GM10266 (cell line): ENCODE measurements around the gene TOR2A.

Experiments used
- DNase-seq: peaks from one replicate; pipeline ENCODE4 v3.0.0; 2012; ENCODE audit errors: extremely low spot score
- CTCF ChIP-seq: IDR thresholded peaks from 2 replicates; pipeline ENCODE4 v1.5.1; 2012; ENCODE audit warnings: mild to moderate bottlenecking, low read depth; ENCODE audit not compliant: control insufficient read depth, insufficient read depth; ENCODE audit errors: missing control alignments

Gene TOR2A

GRCh38 chr9:127756233-127756632 is 21.1 kb upstream of the TOR2A start:
- DNase-seq = no peak
- no peak for TF ChIP-seq CTCF

GRCh38 chr9:127755061-127756060 is 20.3 kb upstream of the TOR2A start:
- no peak for TF ChIP-seq CTCF
- no peak for DNase-seq

GRCh38 chr9:127754099-127755060 is 19.3 kb upstream of the TOR2A start:
- no peak for TF ChIP-seq CTCF
- no peak for DNase-seq

GRCh38 chr9:127753622-127754021 is 18.5 kb upstream of the TOR2A start:
- DNase-seq = no peak
- no peak for TF ChIP-seq CTCF

GRCh38 chr9:127753148-127753547 is 18.1 kb upstream of the TOR2A start:
- TF ChIP-seq CTCF = no peak

GRCh38 chr9:127751269-127752054 is 16.4 kb upstream of the TOR2A start:
- TF ChIP-seq CTCF = no peak
- DNase-seq = no peak

More at GRCh38 chr9:127753148-127753547, 18.1 kb upstream of the TOR2A start:
- no peak for DNase-seq
